Left ventricle myocardium inferior (tissue), 1 donor: Measurements from ENCODE around the gene ATP8A1. TPM values are rescaled to one million over a fixed set of nuclear protein-coding genes. Genes with fewer than 3 reads are reported as not detected.
A peak's percentile ranks its signal among the peaks of the same experiment; 100 is the strongest.

Experiments used
- DNase-seq: peaks from one replicate; pipeline ENCODE4 v3.0.0-alpha.2; 2020
- H3K27ac ChIP-seq: fragments of 200-600 bp; replicated peaks from 2 replicates; pipeline ENCODE4 v1.8.0; 2021
- H3K27me3 ChIP-seq: fragments of 200-600 bp; 2 replicates; pipeline ENCODE4 v1.8.0; 2021; ENCODE audit warnings: low read depth
- H3K36me3 ChIP-seq: fragments of 200-600 bp; 2 replicates; pipeline ENCODE4 v1.8.0; 2021
- H3K4me1 ChIP-seq: fragments of 200-600 bp; 2 replicates; pipeline ENCODE4 v1.8.0; 2021
- H3K4me3 ChIP-seq: fragments of 200-600 bp; 2 replicates; pipeline ENCODE4 v1.8.0; 2021; ENCODE audit warnings: mild to moderate bottlenecking, moderate library complexity
- H3K9me3 ChIP-seq: fragments of 200-600 bp; replicated peaks from 2 replicates; pipeline ENCODE4 v1.8.0; 2021
- intact Hi-C: fragments of 100-400 bp; cut with micrococcal nuclease; formaldehyde crosslinking; loops from one replicate; pipeline ENCODE4 v1.11.0; 2022
- total RNA-seq: library from RNA; stranded (reverse); fragmentation: NEBNext Ultra II Directional; extraction: Animal tissue kit (Norgen Biotek cat#: 25700); gene quantifications from one replicate; pipeline ENCODE4 v1.2.1, GENCODE V29; 2021
- TF ChIP-seq, protein P1 (sequence below): fragments of 200-600 bp; IDR thresholded peaks from 2 replicates; pipeline ENCODE4 v1.8.0; 2021; ENCODE audit warnings: antibody characterized with exemption, mild to moderate bottlenecking, borderline replicate concordance
- donor health status: DM: no; HTN: yes; CAD: no; lungs with severe emphysema.

Gene ATP8A1
- total RNA-seq, 1 donor from 2014 or later: 19.2 TPM

DNA sequence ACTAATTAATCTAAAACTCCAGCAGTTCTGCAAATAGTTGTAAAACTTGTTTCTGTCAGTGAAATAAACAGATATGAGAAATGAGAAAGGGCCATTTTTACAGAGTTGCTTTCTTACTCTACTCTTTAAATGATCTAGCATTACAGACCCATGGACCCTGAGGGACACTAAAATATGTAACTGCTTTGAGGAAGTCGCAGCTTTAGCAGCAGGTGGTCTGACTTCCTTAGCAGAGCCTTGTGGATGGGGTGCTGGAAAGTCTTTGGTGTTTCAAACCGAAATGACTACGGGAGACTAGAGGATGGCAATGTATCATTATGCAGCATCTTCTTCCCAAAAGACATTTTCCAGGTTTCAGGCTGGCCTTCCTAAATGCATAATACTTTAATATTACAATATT, 240.9 kb downstream of the ATP8A1 start:
- Histone ChIP-seq H3K9me3 (no peaks in the 10 kb centered on the region), H3K27ac (no peak overlapping the region), H3K27me3 (no peaks in the 10 kb centered on the region), H3K4me1 (peaks cover 24% of the 10 kb centered on the region), H3K4me3 (no peak overlapping the region), H3K36me3 (peaks cover 23% of the 10 kb centered on the region)
- DNase-seq: no peak
- intact Hi-C loops: no loop called here
- TF ChIP-seq, protein P1, sequence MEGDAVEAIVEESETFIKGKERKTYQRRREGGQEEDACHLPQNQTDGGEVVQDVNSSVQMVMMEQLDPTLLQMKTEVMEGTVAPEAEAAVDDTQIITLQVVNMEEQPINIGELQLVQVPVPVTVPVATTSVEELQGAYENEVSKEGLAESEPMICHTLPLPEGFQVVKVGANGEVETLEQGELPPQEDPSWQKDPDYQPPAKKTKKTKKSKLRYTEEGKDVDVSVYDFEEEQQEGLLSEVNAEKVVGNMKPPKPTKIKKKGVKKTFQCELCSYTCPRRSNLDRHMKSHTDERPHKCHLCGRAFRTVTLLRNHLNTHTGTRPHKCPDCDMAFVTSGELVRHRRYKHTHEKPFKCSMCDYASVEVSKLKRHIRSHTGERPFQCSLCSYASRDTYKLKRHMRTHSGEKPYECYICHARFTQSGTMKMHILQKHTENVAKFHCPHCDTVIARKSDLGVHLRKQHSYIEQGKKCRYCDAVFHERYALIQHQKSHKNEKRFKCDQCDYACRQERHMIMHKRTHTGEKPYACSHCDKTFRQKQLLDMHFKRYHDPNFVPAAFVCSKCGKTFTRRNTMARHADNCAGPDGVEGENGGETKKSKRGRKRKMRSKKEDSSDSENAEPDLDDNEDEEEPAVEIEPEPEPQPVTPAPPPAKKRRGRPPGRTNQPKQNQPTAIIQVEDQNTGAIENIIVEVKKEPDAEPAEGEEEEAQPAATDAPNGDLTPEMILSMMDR: no peak

DNA sequence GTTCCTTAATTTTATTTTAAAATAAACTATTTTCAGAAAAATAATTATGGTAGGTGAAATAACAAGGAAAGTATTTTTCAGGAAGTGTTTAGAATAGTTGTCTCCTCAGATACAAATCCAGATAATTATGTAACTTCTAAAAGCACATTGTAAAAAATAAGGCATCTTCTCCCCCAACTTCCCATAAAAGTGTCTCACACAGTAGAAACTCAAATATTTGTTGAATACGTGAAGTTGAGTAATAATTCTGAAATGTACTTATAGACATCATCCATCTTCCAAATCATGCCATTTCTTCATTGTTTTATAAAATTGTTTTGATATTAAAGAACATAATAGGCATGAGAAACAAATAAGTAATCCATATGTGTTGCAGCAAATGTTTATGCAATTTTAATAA, 241.6 kb downstream of the ATP8A1 start:
- no peaks in the 10 kb centered on the region for H3K9me3 ChIP-seq
- DNase-seq: no peak
- no peaks in the 10 kb centered on the region for H3K27me3 ChIP-seq
- H3K4me1 ChIP-seq: peaks cover 24% of the 10 kb centered on the region
- intact Hi-C loops: no loop called here
- TF ChIP-seq, protein P1: no peak
- H3K27ac ChIP-seq: no peak overlapping the region
- H3K36me3 ChIP-seq: peaks cover 15% of the 10 kb centered on the region
- no peak overlapping the region for H3K4me3 ChIP-seq

DNA sequence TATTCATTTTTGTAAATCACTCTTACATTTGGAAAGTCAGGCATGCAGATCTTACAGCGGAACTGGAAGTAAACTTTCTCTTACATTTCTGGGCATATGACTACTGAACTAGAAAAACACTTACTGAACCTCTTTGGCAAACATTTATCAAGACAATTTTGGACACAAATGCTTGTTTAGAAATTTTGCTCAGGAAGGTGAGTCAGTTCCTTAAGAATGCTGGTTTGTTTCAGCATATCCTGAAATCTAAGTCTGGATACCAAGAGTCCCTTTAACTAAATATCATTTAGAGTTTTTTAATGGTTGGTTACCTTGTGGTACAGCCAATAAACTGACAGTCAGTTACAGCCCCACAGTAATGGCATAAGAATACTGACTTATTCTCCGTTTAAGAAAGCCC, 244.7 kb downstream of the ATP8A1 start:
- intact Hi-C loops: no loop called here
- Histone ChIP-seq H3K36me3 (no peaks in the 10 kb centered on the region), H3K9me3 (no peaks in the 10 kb centered on the region), H3K27me3 (no peaks in the 10 kb centered on the region), H3K27ac (peak overlapping the region; percentile 81), H3K4me1 (peaks cover 24% of the 10 kb centered on the region), H3K4me3 (peak overlapping the region; percentile 6)
- TF ChIP-seq, protein P1: no peak
- no peak for DNase-seq

DNA sequence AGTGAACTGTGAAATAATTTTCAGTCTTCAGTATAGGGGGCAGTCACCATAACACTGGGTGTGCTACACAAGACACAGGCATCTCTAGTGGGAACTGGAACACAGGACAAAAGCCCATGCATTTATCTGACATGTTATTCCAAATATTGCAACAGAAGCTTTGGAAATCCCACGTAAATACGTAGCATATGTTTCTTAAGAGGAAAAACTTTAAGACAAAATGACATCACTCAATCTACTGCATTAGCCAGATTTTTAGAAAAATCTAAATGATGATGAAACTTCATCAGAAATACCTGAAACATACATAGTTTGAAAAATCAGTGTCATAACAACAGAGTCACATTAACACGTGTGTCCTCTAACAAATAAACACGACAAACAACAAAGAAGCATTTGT, 245.1 kb downstream of the ATP8A1 start:
- H3K4me3 ChIP-seq: peak overlapping the region; percentile 6
- peaks cover 24% of the 10 kb centered on the region for H3K4me1 ChIP-seq
- no peaks in the 10 kb centered on the region for H3K9me3 ChIP-seq
- H3K27ac ChIP-seq: peak overlapping the region; percentile 81
- DNase-seq: no peak
- TF ChIP-seq, protein P1: no peak
- H3K27me3 ChIP-seq: no peaks in the 10 kb centered on the region
- intact Hi-C loops: no loop called here
- H3K36me3 ChIP-seq: no peaks in the 10 kb centered on the region

DNA sequence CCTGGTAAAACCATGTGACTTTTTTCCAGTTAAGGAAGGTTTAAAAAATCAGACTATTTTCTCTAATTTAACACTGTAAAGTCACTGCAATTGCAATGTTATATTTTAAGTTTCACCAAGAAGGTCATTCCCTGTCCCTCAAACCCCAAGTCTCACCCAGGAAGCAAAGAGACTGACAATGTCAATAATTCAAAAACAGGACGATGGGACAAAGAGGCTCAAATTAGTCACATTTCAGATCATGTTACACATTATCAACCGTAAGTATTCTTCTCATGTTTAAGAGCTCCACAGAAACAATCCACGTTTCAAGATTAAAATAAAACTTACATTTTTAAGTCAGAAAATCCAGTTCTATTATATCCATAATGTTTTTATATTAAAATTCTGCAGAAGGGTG, 246.5 kb downstream of the ATP8A1 start:
- H3K27me3 ChIP-seq: no peaks in the 10 kb centered on the region
- H3K27ac ChIP-seq: no peak overlapping the region
- intact Hi-C loops: no loop called here
- H3K4me3 ChIP-seq: no peak overlapping the region
- H3K9me3 ChIP-seq: no peaks in the 10 kb centered on the region
- H3K4me1 ChIP-seq: peaks cover 16% of the 10 kb centered on the region
- TF ChIP-seq, protein P1: no peak
- H3K36me3 ChIP-seq: no peaks in the 10 kb centered on the region
- DNase-seq: no peak

DNA sequence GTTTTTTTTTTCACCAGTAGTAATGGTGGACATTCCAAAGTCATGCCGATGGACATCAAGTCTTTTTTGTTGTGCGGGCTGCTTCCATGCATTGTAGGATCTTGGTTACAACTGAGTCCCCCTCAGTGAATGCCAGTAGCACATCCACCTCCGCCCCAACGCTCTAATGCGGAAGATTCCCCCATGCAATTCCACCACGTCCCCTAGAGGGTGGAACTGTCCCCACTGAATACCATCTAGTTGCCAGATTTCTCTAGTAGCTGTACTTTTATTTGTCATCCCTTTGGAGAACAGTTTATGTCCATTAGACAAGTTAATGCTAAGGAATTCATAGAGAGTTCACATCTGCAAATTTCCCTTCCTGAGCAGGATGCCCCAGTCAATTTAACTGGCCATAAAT, 252.9 kb downstream of the ATP8A1 start:
- TF ChIP-seq, protein P1: no peak
- Histone ChIP-seq H3K4me1 (peaks cover 4% of the 10 kb centered on the region), H3K36me3 (peaks cover 8% of the 10 kb centered on the region), H3K9me3 (no peaks in the 10 kb centered on the region), H3K27ac (no peak overlapping the region), H3K4me3 (no peak overlapping the region), H3K27me3 (peaks cover 9% of the 10 kb centered on the region)
- intact Hi-C loops: no loop called here
- no peak for DNase-seq
